Stimulated activated CD4-positive, alpha-beta T cell treated with anti-CD3 and anti-CD28 coated beads, Interleukin-4, amount 100 ng/mL, for 1 hour (primary cell): ENCODE results near the gene CTAG1A.
"Not testable (repeated sequence)": the region's sequence is repeated elsewhere in the genome, so short reads cannot be mapped to it uniquely, and the experiment has no call there.

Source experiments
- DNase-seq: peaks from one replicate; pipeline ENCODE4 v3.0.0-alpha.2; 2020

The CTAG1A gene

GRCh38 chrX:154584585-154585183, at the start of gene CTAG1A:
Gene CTAG1A, plus strand, starts transcription at chrX:154585133. Its CDS starts 74 bp downstream, at chrX:154585207.
- not testable (repeated sequence) for DNase-seq

- no peak for DNase-seq
Observed at GRCh38 chrX:154535892-154536291, 49.0 kb upstream of the CTAG1A start.

GRCh38 chrX:154539077-154539476, 45.9 kb upstream of the CTAG1A start:
- no peak for DNase-seq

- not testable (repeated sequence) for DNase-seq
Observed at GRCh38 chrX:154540365-154540764, 44.6 kb upstream of the CTAG1A start.

- no peak for DNase-seq
Observed at GRCh38 chrX:154540897-154541535, 43.9 kb upstream of the CTAG1A start.

- no peak for DNase-seq
Observed at GRCh38 chrX:154541589-154541895, 43.4 kb upstream of the CTAG1A start.

GRCh38 chrX:154541896-154542722, 42.8 kb upstream of the CTAG1A start:
- peak; percentile 65 for DNase-seq

- DNase-seq: no peak
Observed at GRCh38 chrX:154542723-154543424, 42.1 kb upstream of the CTAG1A start.

- no peak for DNase-seq
Observed at GRCh38 chrX:154545673-154546274, 39.2 kb upstream of the CTAG1A start.

- peak; percentile 80 for DNase-seq
Observed at GRCh38 chrX:154546354-154547244, 38.3 kb upstream of the CTAG1A start, which contains the start of gene G6PD. Gene G6PD, minus strand, starts transcription at chrX:154546846. Its CDS starts 691 bp downstream, at chrX:154546155.

GRCh38 chrX:154547245-154548027, 37.5 kb upstream of the CTAG1A start, which contains the start of gene IKBKG:
Gene IKBKG, plus strand, starts transcription at chrX:154547620. Its CDS starts 4,383 bp downstream, at chrX:154552003.
- DNase-seq: peak; percentile 83

- no peak for DNase-seq
Observed at GRCh38 chrX:154548028-154548316, 37.0 kb upstream of the CTAG1A start.

- no peak for DNase-seq
Observed at GRCh38 chrX:154549766-154550165, 35.2 kb upstream of the CTAG1A start.

- not testable (repeated sequence) for DNase-seq
Observed at GRCh38 chrX:154552112-154552806, 32.7 kb upstream of the CTAG1A start.

- DNase-seq: not testable (repeated sequence)
Observed at GRCh38 chrX:154558060-154558690, 26.8 kb upstream of the CTAG1A start.

GRCh38 chrX:154558896-154559295, 26.0 kb upstream of the CTAG1A start:
- DNase-seq: not testable (repeated sequence)

GRCh38 chrX:154560326-154560725, 24.6 kb upstream of the CTAG1A start:
- not testable (repeated sequence) for DNase-seq

- DNase-seq: not testable (repeated sequence)
Observed at GRCh38 chrX:154562295-154562694, 22.6 kb upstream of the CTAG1A start.

GRCh38 chrX:154570361-154570760, 14.6 kb upstream of the CTAG1A start:
- not testable (repeated sequence) for DNase-seq

GRCh38 chrX:154573061-154573460, 11.9 kb upstream of the CTAG1A start:
- DNase-seq: not testable (repeated sequence)
